GM23248 (cell line): Measurements from ENCODE around the gene BRF1. TPM values are rescaled to one million over a fixed set of nuclear protein-coding genes. Genes with fewer than 3 reads are reported as not detected.

Experiments used
- DNase-seq: peaks from one replicate; pipeline ENCODE4 v3.0.0-alpha.2; 2015
- H2AFZ ChIP-seq: fragments of 200-600 bp; sonication (generic); 2 replicates; pipeline ENCODE4 v1.6.1; 2016; ENCODE audit warnings: antibody characterized with exemption
- H3F3A ChIP-seq: fragments of 200-600 bp; sonication (generic); 2 replicates; pipeline ENCODE4 v1.6.1; 2016; ENCODE audit warnings: mild to moderate bottlenecking, antibody characterized with exemption, mixed run types; ENCODE audit not compliant: insufficient read depth
- H3K27ac ChIP-seq: fragments of 200-600 bp; sonication (generic); 2 replicates; pipeline ENCODE4 v1.5.1; 2016; ENCODE audit warnings: mild to moderate bottlenecking
- H3K27me3 ChIP-seq: fragments of 200-600 bp; sonication (generic); replicated peaks from 2 replicates; pipeline ENCODE4 v1.6.1; 2016; ENCODE audit warnings: mild to moderate bottlenecking; ENCODE audit not compliant: insufficient read depth
- H3K36me3 ChIP-seq: fragments of 200-600 bp; sonication (generic); 2 replicates; pipeline ENCODE4 v1.6.1; 2016; ENCODE audit warnings: low read depth, mild to moderate bottlenecking
- H3K4me1 ChIP-seq: fragments of 200-600 bp; sonication (generic); 2 replicates; pipeline ENCODE4 v1.6.1; 2016; ENCODE audit warnings: mild to moderate bottlenecking; ENCODE audit not compliant: insufficient read depth
- H3K4me2 ChIP-seq: fragments of 200-600 bp; sonication (generic); one replicate; pipeline ENCODE4 v1.6.1; 2016; ENCODE audit warnings: mild to moderate bottlenecking; ENCODE audit not compliant: unreplicated experiment
- H3K4me3 ChIP-seq: fragments of 200-600 bp; sonication (generic); 2 replicates; pipeline ENCODE4 v1.5.1; 2016; ENCODE audit warnings: mild to moderate bottlenecking
- H3K79me2 ChIP-seq: fragments of 200-600 bp; sonication (generic); 2 replicates; pipeline ENCODE4 v1.6.1; 2016; ENCODE audit warnings: mild to moderate bottlenecking; ENCODE audit not compliant: insufficient read depth
- H3K9ac ChIP-seq: fragments of 200-600 bp; sonication (generic); 2 replicates; pipeline ENCODE4 v1.6.1; 2016; ENCODE audit warnings: mild to moderate bottlenecking
- H3K9me2 ChIP-seq: fragments of 200-600 bp; sonication (generic); 2 replicates; pipeline ENCODE4 v1.6.1; 2016; ENCODE audit warnings: mixed run types, mild to moderate bottlenecking, moderate library complexity; ENCODE audit not compliant: insufficient read depth
- H3K9me3 ChIP-seq: fragments of 200-600 bp; sonication (generic); one replicate; pipeline ENCODE4 v1.6.1; 2017; ENCODE audit warnings: low read depth
- H4K20me1 ChIP-seq: fragments of 200-600 bp; sonication (generic); 2 replicates; pipeline ENCODE4 v1.6.0; 2016; ENCODE audit not compliant: insufficient read depth
- EZH2 ChIP-seq: fragments of 200-600 bp; sonication (generic); IDR thresholded peaks from 2 replicates; pipeline ENCODE4 v1.6.1; 2018; ENCODE audit warnings: antibody characterized with exemption, mild to moderate bottlenecking; ENCODE audit not compliant: insufficient read depth, poor library complexity, severe bottlenecking
- EZH2phosphoT487 ChIP-seq: fragments of 200-600 bp; sonication (generic); IDR thresholded peaks from 2 replicates; pipeline ENCODE4 v1.6.1; 2018; ENCODE audit warnings: antibody characterized with exemption, moderate library complexity, mild to moderate bottlenecking, low read depth; ENCODE audit not compliant: insufficient read depth
- WGBS, 2 experiments: methylation state at CpG; one replicate each; pipeline ENCODE4 v1.1.6; 2015 to 2017; ENCODE audit warnings: low lambda C conversion rate in 2 of 2, low coverage in 1 of 2; ENCODE audit errors: missing lambda C conversion rate in 2 of 2; 5-methylcytosine and 5-hydroxymethylcytosine counted together
- in situ Hi-C: fragments of 300-500 bp; cut with MboI; formaldehyde crosslinking; loops from 2 replicates; pipeline ENCODE4 v1.15.0; 2020
- polyA plus RNA-seq: library from polyadenylated mRNA; unstranded; fragments of >200 nt; fragmentation: Nextera tagmentation; extraction: Ambion mirVana; gene quantifications from 2 replicates; pipeline ENCODE4 v1.2.1, GENCODE V29; 2016
- total RNA-seq: library from RNA; depleted of rRNA; stranded (reverse); fragments of >200 nt; shearing (Covaris generic); gene quantifications from 2 replicates; pipeline ENCODE4 v1.2.3, GENCODE V29; 2014

Gene BRF1
- total and polyA plus RNA-seq, 2 experiments from 2014 or later, result 10.5 to 27.0 TPM

DNA sequence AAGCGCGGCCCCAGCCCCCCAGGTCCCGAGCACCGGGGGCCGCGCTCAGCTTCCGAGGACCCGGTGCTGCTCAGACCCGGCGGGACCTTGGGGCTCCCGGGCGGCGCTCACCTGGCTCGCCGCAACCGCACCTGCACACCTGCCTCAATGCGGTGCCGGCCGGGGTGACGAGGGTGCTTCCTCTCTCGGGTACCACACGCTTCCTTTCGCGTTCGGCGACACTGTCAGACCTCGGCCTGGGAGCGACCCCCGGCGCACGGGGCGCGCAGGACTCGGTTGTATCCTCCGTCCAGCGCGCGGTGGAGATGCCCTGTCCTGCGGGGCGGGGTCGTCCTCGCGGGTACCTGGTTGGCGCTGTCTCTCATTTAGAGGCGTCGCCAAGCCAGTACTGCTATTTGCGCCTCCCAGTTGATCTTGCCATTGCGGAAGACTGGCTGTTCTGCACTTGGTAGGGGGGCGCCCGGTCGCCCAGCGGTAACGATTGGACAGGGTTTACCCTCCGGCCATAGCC, 14.5 kb upstream of the BRF1 start:
- Histone ChIP-seq H2AFZ (peak overlapping the region; percentile 18; the same call in 1 of the 2 replicates), H4K20me1 (no peaks in the 10 kb centered on the region), H3K9ac (peak overlapping the region; percentile 56), H3K27ac (no peak overlapping the region), H3F3A (peaks cover 15% of the 10 kb centered on the region; the same call in 1 of the 2 replicates), H3K4me2 (peak overlapping the region; percentile 89), H3K4me1 (peaks cover 29% of the 10 kb centered on the region), H3K4me3 (peak overlapping the region; percentile 68), H3K79me2 (peaks cover 36% of the 10 kb centered on the region), H3K27me3 (no peaks in the 10 kb centered on the region), H3K9me3 (no peaks in the 10 kb centered on the region), H3K36me3 (no peaks in the 10 kb centered on the region), H3K9me2 (no peaks in the 10 kb centered on the region)
- no peak for TF ChIP-seq EZH2
- TF ChIP-seq EZH2phosphoT487, result no peak
- peak; percentile 50 for DNase-seq
- in situ Hi-C loops, result no loop called here
- 2% methylated on average over 42 to 50 of the region's 54 CpGs for WGBS, 2 experiments

DNA sequence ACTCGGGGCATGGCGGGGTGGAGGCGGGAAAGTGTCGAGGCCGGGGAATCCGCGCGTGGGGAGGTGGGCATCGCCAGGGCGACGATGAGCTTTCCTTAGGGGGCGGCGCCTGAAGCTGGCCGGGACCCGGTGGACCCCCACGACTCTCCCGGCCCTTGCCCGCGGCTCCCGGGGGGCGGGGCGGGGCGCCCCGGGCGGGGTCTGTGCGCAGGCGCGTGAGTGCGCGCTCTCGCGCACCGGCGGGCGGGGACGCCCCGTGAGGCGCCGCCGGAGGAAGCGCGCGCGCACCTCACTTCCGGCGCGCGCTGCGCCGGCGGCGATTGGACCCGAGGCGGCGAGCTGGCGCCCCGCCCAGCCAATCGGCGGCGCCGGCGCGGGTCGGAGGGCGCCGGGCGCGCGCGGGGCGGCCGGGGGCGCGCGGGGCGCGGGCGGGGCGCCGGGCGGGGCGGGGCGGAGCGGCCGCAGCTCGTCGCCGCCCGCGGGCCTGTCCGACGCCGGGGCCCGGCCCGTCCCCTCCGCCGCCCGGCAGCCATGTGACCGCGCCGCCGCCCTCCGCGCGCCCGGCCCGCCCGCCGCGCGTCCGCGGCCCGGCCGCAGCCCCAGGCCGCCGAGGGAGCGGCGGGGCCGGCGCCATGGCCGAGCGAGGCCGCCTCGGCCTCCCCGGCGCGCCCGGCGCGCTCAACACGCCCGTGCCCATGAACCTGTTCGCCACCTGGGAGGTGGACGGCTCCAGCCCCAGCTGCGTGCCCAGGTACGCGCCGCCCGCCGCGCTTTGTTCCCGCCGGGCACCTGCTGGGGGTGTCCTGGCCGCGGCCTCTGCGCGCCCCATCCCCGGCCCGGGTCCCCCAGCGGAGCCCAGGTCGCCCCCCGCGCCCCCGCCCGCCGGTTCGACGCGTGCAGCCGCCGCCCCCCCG, 13.7 kb upstream of the BRF1 start, which contains the start of gene PACS2:
TSS of gene PACS2 (plus strand) at position 462 of the 914 bp plus-strand sequence. CDS start at position 633, 171 bp downstream.
- no peaks in the 10 kb centered on the region for H3K36me3 ChIP-seq
- H3K27me3 ChIP-seq, result no peaks in the 10 kb centered on the region
- no peaks in the 10 kb centered on the region for H3K9me3 ChIP-seq
- TF ChIP-seq EZH2phosphoT487 (no peak), EZH2 (no peak)
- no peaks in the 10 kb centered on the region for H3K9me2 ChIP-seq
- peak within 1 kb of the TSS; percentile 90 for H2AFZ ChIP-seq
- peaks cover 15% of the 10 kb centered on the region; the same call in 1 of the 2 replicates for H3F3A ChIP-seq
- H3K27ac ChIP-seq, result peak within 1 kb of the TSS; percentile 34
- peaks cover 29% of the 10 kb centered on the region for H3K4me1 ChIP-seq
- peak within 1 kb of the TSS; percentile 89 for H3K4me2 ChIP-seq
- H3K9ac ChIP-seq, result peak within 1 kb of the TSS; percentile 77
- in situ Hi-C loops, result no loop called here
- H4K20me1 ChIP-seq, result no peaks in the 10 kb centered on the region
- peak within 1 kb of the TSS; percentile 72 for H3K4me3 ChIP-seq
- H3K79me2 ChIP-seq, result peaks cover 29% of the 10 kb centered on the region
- DNase-seq, result peak; percentile 94
- WGBS, 2 experiments, result 0 to 3% methylated on average over 5 to 79 of the region's 163 CpGs

DNA sequence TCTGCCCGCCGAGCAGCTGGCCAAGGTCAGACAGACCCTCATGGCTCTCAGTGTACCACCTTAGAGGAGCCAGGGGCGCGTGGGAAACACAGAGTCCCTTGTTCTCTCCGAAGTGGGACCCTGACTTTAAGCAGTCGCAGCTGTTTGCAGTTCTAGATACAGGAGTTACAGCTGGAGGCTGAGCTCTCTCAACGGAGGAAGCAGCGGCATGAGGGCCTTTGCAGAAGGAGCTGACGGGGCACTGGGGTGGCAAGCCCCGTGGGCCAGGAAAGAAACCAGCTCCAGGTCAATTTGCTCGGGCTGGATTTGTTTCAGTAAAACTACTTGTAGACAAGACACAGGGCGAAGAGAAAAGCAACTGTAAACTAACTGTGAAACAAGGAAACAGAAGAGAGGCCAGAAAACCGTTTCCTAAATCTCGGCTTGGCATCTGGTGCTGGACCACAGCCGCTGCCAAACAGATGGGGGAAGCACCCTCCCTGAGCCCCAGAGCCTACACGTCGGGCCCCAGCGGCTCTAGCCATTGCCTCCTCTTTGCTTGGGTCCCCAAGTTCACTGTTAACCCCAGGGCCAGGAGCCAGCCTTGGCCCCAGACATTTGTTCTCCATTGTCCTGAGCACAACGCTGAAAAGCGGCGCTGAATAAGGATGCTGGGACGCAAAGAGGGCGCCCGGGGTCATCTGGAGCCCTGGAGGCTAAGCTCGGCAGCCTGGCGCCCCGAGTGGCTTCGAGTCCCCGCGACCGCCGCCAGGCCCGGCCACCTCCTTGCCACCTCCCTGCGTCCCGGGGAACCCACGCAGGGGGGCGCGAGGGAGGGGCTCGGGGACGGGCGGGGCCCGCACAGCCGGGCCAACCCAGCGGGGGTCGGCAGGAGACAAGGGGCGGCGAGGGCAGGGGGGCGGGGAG, 12.8 kb upstream of the BRF1 start:
- in situ Hi-C loops, result no loop called here
- H3K9ac ChIP-seq, result peak overlapping the region; percentile 77

DNA sequence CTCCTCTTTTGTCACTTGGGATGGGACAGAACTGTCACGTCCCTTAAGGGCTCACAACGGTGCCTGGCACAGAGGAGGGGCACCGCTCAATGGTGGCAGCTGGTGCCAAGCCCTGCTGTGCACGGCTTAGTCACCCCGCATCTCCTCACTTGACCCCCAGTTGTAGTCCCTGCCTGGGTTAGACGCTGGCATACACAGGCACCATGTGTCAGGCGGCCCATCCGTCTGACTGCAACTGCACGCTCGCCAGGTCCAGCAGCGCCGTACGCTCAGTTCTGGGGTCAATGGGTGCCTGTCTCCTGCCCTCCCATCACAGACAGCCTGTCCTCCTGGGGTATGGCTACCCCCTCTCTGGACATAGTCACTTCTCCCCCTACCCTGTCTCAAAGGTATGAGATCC, 12.2 kb upstream of the BRF1 start:
- peaks cover 28% of the 10 kb centered on the region for H3K4me1 ChIP-seq
- no peaks in the 10 kb centered on the region for H4K20me1 ChIP-seq
- no peaks in the 10 kb centered on the region for H3K27me3 ChIP-seq
- no peak overlapping the region for H3K4me3 ChIP-seq
- peaks cover 13% of the 10 kb centered on the region; the same call in 1 of the 2 replicates for H3F3A ChIP-seq
- no peak overlapping the region; the same call in 1 of the 2 replicates for H2AFZ ChIP-seq
- H3K27ac ChIP-seq, result no peak overlapping the region
- no peak overlapping the region for H3K4me2 ChIP-seq
- TF ChIP-seq EZH2phosphoT487, result no peak
- TF ChIP-seq EZH2, result no peak
- no peaks in the 10 kb centered on the region for H3K36me3 ChIP-seq
- WGBS, 2 experiments, result 90 to 93% methylated on average over 13 of the region's 13 CpGs
- no peaks in the 10 kb centered on the region for H3K9me3 ChIP-seq
- no peak for DNase-seq
- peaks cover 15% of the 10 kb centered on the region for H3K79me2 ChIP-seq
- in situ Hi-C loops, result no loop called here
- no peaks in the 10 kb centered on the region for H3K9me2 ChIP-seq
- no peak overlapping the region for H3K9ac ChIP-seq

More for the DNA sequence above, 12.8 kb upstream of the BRF1 start:
- H3F3A ChIP-seq, result peaks cover 15% of the 10 kb centered on the region; the same call in 1 of the 2 replicates
- H3K4me2 ChIP-seq, result peak overlapping the region; percentile 69
- H3K36me3 ChIP-seq, result no peaks in the 10 kb centered on the region
- H3K4me3 ChIP-seq, result peak overlapping the region; percentile 72
- peaks cover 20% of the 10 kb centered on the region for H3K79me2 ChIP-seq
- H4K20me1 ChIP-seq, result no peaks in the 10 kb centered on the region
- no peaks in the 10 kb centered on the region for H3K9me3 ChIP-seq
- H2AFZ ChIP-seq, result peak overlapping the region; percentile 90
- peak overlapping the region; percentile 34 for H3K27ac ChIP-seq
- H3K4me1 ChIP-seq, result peaks cover 29% of the 10 kb centered on the region
- 14 to 20% methylated on average over 35 to 47 of the region's 48 CpGs for WGBS, 2 experiments
- no peaks in the 10 kb centered on the region for H3K9me2 ChIP-seq
- DNase-seq, result peak; percentile 54
- H3K27me3 ChIP-seq, result no peaks in the 10 kb centered on the region
- no peak for TF ChIP-seq EZH2
- TF ChIP-seq EZH2phosphoT487, result no peak
